SK-N-SH treated with all-trans-retinoic acid at 6 μM for 48 hours (cell line): ENCODE measurements around the gene CHCHD6.

Experiments used
- ATAC-seq: fragments of 200-7000 bp; cut with Tn5 transposase; 3 replicates; pipeline ENCODE4 v1.9.1; 2020; ENCODE audit warnings: mild to moderate bottlenecking, moderate library complexity
- ARNTL ChIP-seq: fragments of 450-650 bp; formaldehyde crosslinking; IDR thresholded peaks from 2 replicates; pipeline ENCODE4 v1.5.0; 2020; ENCODE audit warnings: low read depth, mild to moderate bottlenecking, moderate library complexity, borderline replicate concordance
- BACH2 ChIP-seq: fragments of 250-450 bp; sonication (Bioruptor Pico); IDR thresholded peaks from 2 replicates; pipeline ENCODE4 v1.9.0; 2021; ENCODE audit warnings: mild to moderate bottlenecking, borderline replicate concordance
- CSDC2 ChIP-seq: fragments of 250-450 bp; sonication (Bioruptor Pico); IDR thresholded peaks from 2 replicates; pipeline ENCODE4 v1.5.0; 2020; ENCODE audit warnings: mild to moderate bottlenecking, moderate library complexity
- GLIS3 ChIP-seq: fragments of 250-450 bp; sonication (Bioruptor Pico); IDR thresholded peaks from 2 replicates; pipeline ENCODE4 v1.5.0; 2020; ENCODE audit warnings: mild to moderate bottlenecking, moderate library complexity
- OSR1 ChIP-seq: fragments of 250-450 bp; sonication (Bioruptor Pico); IDR thresholded peaks from 2 replicates; pipeline ENCODE4 v1.8.0; 2022; ENCODE audit warnings: moderate library complexity, mild to moderate bottlenecking, inconsistent platforms
- RARB ChIP-seq: fragments of 250-450 bp; sonication (Bioruptor Pico); IDR thresholded peaks from 2 replicates; pipeline ENCODE4 v1.8.0; 2021; ENCODE audit warnings: mild to moderate bottlenecking, moderate library complexity
- SNAI2 ChIP-seq: fragments of 250-450 bp; sonication (Bioruptor Pico); IDR thresholded peaks from 2 replicates; pipeline ENCODE4 v1.5.0; 2020; ENCODE audit warnings: mild to moderate bottlenecking, moderate library complexity
- TCF4 ChIP-seq: fragments of 250-450 bp; sonication (Bioruptor Pico); IDR thresholded peaks from 2 replicates; pipeline ENCODE4 v1.8.0; 2021; ENCODE audit warnings: mild to moderate bottlenecking, moderate library complexity, borderline replicate concordance
- TOX ChIP-seq: fragments of 250-450 bp; sonication (Bioruptor Pico); IDR thresholded peaks from 2 replicates; pipeline ENCODE4 v1.8.0; 2021; ENCODE audit warnings: mild to moderate bottlenecking, moderate library complexity, borderline replicate concordance
- ZC3H10 ChIP-seq: fragments of 250-450 bp; sonication (Bioruptor Pico); IDR thresholded peaks from 2 replicates; pipeline ENCODE4 v1.5.1; 2021; ENCODE audit warnings: mild to moderate bottlenecking, moderate library complexity
- ZFP3 ChIP-seq: fragments of 250-450 bp; sonication (Bioruptor Pico); IDR thresholded peaks from 2 replicates; pipeline ENCODE4 v1.5.0; 2020; ENCODE audit warnings: mild to moderate bottlenecking, moderate library complexity
- ZFP30 ChIP-seq: fragments of 450-650 bp; formaldehyde crosslinking; IDR thresholded peaks from 2 replicates; pipeline ENCODE4 v1.5.0; 2022; ENCODE audit warnings: mild to moderate bottlenecking, moderate library complexity
- ZNF565 ChIP-seq: fragments of 450-650 bp; formaldehyde crosslinking; conservative IDR thresholded peaks from 2 replicates; pipeline ENCODE4 v1.5.0; 2020; ENCODE audit warnings: low read depth, mild to moderate bottlenecking, moderate library complexity
- ZNF70 ChIP-seq: fragments of 450-650 bp; formaldehyde crosslinking; IDR thresholded peaks from 2 replicates; pipeline ENCODE4 v1.5.0; 2020; ENCODE audit warnings: mild to moderate bottlenecking, moderate library complexity
- TF ChIP-seq, protein P1 (sequence below): fragments of 250-450 bp; sonication (Bioruptor Pico); IDR thresholded peaks from 2 replicates; pipeline ENCODE4 v1.8.0; 2021; ENCODE audit warnings: low read depth, mild to moderate bottlenecking, moderate library complexity, borderline replicate concordance
- TF ChIP-seq, protein P2 (sequence below): fragments of 250-450 bp; sonication (Bioruptor Pico); IDR thresholded peaks from 2 replicates; pipeline ENCODE4 v1.5.0; 2020; ENCODE audit warnings: mild to moderate bottlenecking, moderate library complexity
- TF ChIP-seq, protein P3 (sequence below): fragments of 250-450 bp; sonication (Bioruptor Pico); IDR thresholded peaks from 2 replicates; pipeline ENCODE4 v1.5.1; 2020; ENCODE audit warnings: low read depth, mild to moderate bottlenecking, moderate library complexity
- TF ChIP-seq, protein P4 (sequence below): fragments of 250-450 bp; sonication (Bioruptor Pico); IDR thresholded peaks from 2 replicates; pipeline ENCODE4 v1.5.1; 2021; ENCODE audit warnings: mild to moderate bottlenecking, moderate library complexity

The CHCHD6 gene

DNA sequence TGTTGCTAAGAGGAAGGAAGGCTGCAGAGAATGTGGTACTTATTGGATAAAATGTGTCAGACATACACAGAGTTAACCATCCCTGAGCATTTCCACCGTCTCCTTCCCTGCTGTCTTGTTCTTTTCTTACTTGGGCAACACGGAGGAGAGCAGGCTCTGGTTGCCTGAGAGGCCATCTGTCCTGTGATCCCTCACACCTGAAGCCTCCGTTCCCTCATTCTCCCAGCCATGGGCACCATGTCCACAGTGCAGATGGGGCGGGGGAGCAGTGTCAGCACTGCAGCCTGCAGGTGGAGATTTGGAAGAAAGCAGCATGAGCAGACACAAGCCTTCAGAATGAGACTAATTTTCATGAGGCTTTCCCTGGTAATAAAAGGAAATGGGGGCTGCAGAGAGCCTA lies 133.7 kb downstream of the CHCHD6 start:
- TF ChIP-seq, protein P1, sequence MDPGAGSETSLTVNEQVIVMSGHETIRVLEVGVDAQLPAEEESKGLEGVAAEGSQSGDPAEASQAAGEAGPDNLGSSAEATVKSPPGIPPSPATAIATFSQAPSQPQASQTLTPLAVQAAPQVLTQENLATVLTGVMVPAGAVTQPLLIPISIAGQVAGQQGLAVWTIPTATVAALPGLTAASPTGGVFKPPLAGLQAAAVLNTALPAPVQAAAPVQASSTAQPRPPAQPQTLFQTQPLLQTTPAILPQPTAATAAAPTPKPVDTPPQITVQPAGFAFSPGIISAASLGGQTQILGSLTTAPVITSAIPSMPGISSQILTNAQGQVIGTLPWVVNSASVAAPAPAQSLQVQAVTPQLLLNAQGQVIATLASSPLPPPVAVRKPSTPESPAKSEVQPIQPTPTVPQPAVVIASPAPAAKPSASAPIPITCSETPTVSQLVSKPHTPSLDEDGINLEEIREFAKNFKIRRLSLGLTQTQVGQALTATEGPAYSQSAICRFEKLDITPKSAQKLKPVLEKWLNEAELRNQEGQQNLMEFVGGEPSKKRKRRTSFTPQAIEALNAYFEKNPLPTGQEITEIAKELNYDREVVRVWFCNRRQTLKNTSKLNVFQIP (CRISPR knock-in tag): no peak
- TF ChIP-seq ZNF565 (CRISPR knock-in tag): no peak
- TF ChIP-seq, protein P2, sequence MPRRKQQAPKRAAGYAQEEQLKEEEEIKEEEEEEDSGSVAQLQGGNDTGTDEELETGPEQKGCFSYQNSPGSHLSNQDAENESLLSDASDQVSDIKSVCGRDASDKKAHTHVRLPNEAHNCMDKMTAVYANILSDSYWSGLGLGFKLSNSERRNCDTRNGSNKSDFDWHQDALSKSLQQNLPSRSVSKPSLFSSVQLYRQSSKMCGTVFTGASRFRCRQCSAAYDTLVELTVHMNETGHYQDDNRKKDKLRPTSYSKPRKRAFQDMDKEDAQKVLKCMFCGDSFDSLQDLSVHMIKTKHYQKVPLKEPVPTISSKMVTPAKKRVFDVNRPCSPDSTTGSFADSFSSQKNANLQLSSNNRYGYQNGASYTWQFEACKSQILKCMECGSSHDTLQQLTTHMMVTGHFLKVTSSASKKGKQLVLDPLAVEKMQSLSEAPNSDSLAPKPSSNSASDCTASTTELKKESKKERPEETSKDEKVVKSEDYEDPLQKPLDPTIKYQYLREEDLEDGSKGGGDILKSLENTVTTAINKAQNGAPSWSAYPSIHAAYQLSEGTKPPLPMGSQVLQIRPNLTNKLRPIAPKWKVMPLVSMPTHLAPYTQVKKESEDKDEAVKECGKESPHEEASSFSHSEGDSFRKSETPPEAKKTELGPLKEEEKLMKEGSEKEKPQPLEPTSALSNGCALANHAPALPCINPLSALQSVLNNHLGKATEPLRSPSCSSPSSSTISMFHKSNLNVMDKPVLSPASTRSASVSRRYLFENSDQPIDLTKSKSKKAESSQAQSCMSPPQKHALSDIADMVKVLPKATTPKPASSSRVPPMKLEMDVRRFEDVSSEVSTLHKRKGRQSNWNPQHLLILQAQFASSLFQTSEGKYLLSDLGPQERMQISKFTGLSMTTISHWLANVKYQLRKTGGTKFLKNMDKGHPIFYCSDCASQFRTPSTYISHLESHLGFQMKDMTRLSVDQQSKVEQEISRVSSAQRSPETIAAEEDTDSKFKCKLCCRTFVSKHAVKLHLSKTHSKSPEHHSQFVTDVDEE (CRISPR knock-in tag): no peak
- no peak for TF ChIP-seq SNAI2 (CRISPR knock-in tag)
- no peak for TF ChIP-seq OSR1 (CRISPR knock-in tag)
- no peak for TF ChIP-seq CSDC2 (CRISPR knock-in tag)
- TF ChIP-seq GLIS3 (CRISPR knock-in tag): no peak
- TF ChIP-seq, protein P3, sequence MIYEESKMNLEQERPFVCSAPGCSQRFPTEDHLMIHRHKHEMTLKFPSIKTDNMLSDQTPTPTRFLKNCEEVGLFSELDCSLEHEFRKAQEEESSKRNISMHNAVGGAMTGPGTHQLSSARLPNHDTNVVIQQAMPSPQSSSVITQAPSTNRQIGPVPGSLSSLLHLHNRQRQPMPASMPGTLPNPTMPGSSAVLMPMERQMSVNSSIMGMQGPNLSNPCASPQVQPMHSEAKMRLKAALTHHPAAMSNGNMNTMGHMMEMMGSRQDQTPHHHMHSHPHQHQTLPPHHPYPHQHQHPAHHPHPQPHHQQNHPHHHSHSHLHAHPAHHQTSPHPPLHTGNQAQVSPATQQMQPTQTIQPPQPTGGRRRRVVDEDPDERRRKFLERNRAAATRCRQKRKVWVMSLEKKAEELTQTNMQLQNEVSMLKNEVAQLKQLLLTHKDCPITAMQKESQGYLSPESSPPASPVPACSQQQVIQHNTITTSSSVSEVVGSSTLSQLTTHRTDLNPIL (CRISPR knock-in tag): no peak
- no peak for TF ChIP-seq ARNTL (CRISPR knock-in tag)
- no peak for TF ChIP-seq ZC3H10 (CRISPR knock-in tag)
- TF ChIP-seq, protein P4, sequence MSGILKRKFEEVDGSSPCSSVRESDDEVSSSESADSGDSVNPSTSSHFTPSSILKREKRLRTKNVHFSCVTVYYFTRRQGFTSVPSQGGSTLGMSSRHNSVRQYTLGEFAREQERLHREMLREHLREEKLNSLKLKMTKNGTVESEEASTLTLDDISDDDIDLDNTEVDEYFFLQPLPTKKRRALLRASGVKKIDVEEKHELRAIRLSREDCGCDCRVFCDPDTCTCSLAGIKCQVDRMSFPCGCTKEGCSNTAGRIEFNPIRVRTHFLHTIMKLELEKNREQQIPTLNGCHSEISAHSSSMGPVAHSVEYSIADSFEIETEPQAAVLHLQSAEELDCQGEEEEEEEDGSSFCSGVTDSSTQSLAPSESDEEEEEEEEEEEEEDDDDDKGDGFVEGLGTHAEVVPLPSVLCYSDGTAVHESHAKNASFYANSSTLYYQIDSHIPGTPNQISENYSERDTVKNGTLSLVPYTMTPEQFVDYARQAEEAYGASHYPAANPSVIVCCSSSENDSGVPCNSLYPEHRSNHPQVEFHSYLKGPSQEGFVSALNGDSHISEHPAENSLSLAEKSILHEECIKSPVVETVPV: no peak
- TF ChIP-seq ZFP30: no peak
- TF ChIP-seq BACH2: no peak
- TF ChIP-seq TCF4 (CRISPR knock-in tag): no peak
- TF ChIP-seq TOX (CRISPR knock-in tag): no peak
- TF ChIP-seq ZFP3 (CRISPR knock-in tag): no peak
- no peak for TF ChIP-seq RARB
- no peak for ATAC-seq

DNA sequence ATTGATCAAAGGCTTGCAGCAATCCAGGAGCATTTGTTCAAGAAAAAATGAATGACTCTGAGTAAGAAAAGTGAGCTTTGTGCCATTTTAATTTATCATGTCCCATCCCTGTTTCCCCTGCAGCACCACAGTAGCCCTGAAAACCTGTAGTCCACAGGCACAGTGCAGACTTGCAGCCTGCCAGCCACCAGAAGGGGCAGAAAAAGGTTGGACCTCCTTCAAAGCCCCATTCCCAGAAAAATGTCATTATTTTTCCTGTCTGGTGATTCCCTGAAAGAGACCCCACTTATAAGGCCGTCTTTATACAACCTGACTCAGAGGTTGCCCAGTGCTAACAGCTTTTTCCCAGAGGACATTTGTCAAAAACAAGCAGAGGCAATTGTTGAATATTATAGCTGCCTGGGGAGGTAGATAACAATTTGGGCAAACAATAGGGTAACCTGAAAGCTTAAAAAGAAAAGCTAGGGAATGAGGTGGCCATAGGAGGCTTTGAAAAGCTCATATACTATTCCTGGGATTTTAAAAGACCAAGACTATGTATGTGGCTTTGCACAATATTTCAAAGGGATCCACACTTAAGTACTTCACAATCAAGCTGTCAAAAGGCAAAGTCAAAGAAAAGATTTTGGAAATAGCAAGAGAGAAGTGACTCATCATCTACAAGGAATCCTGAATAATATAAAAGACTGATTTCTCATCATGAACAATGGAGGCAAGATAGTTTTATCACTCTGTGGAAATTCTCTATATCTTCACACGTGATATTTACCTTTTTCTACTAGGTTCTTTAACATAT lies 142.1 kb downstream of the CHCHD6 start:
- ATAC-seq: no peak
- no peak for TF ChIP-seq GLIS3 (CRISPR knock-in tag)
- no peak for TF ChIP-seq ZC3H10 (CRISPR knock-in tag)
- TF ChIP-seq, protein P2 (CRISPR knock-in tag): no peak
- no peak for TF ChIP-seq ZNF70 (CRISPR knock-in tag)
- TF ChIP-seq, protein P3 (CRISPR knock-in tag): no peak
- TF ChIP-seq TOX (CRISPR knock-in tag): no peak
